ENCODE results near the gene VPS13C.

VPS13C gene

GRCh38 chr15:62104846-62105245, 44.6 kb upstream of the VPS13C start:
- no peak for DNase-seq (ENCODE audit: low read depth)
- H3K4me3 ChIP-seq (ENCODE audit: low read length), result no peak overlapping the region
- no peak for TF ChIP-seq CTCF (conservative IDR thresholded peaks at IDR 0.05; ENCODE audit: low read depth, low read length)

DNA sequence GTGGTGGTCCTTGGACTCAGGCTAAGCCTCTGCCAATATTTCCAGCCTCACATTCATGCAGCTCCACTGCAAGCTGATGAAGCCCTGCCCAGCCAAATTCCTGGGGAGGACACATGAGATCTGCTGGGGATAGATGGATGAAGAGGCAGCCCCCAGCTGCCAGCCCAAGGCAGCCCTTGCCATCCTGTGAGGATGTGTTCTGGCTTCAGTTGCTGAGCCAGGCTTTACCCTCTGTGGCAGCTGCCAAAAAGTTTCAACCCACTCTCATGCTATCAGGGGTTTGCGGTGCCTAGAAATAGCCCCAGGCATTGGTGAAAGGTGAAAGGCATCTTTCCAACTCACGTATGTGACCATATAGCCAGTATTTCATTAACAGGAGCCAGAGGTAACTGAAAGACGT, 44.2 kb upstream of the VPS13C start:
- H3K4me3 ChIP-seq (ENCODE audit: low read length), result no peak overlapping the region
- TF ChIP-seq CTCF (conservative IDR thresholded peaks at IDR 0.05; ENCODE audit: low read depth, low read length), result no peak
- DNase-seq (ENCODE audit: low read depth), result no peak

GRCh38 chr15:62103431-62103830, 43.2 kb upstream of the VPS13C start:
- DNase-seq (ENCODE audit: low read depth), result no peak
- no peak for TF ChIP-seq CTCF (conservative IDR thresholded peaks at IDR 0.05; ENCODE audit: low read depth, low read length)
- no peak overlapping the region for H3K4me3 ChIP-seq (ENCODE audit: low read length)

DNA sequence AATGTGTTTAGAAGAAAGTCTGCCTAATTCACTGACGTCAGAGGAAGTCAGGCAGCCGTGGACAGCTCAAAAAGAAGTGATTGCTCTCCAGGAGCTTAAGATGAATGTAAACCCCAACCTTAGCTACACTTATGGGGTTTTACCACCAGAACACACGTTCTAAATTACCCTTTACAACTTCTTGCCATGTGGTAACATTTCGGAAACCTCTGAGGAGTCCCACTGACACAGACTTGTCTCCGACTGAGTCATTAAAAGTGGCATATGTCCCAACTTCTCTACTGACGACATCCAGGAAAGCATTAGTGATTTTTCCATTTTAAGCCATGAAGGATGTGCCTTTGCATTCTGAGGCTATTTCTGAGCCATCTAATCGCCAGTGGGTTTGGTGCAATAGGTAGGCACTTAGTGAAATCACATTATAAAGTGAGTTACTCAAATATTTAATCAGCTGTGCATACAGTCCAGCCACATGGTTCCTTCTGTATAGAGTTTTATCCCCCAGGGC, 38.9 kb upstream of the VPS13C start:
- DNase-seq (ENCODE audit: low read depth), result no peak
- no peak overlapping the region for H3K4me3 ChIP-seq (ENCODE audit: low read length)
- no peak for TF ChIP-seq CTCF (conservative IDR thresholded peaks at IDR 0.05; ENCODE audit: low read depth, low read length)

GRCh38 chr15:62094388-62094787, 34.1 kb upstream of the VPS13C start:
- H3K4me3 ChIP-seq (ENCODE audit: low read length), result no peak overlapping the region
- no peak for TF ChIP-seq CTCF (conservative IDR thresholded peaks at IDR 0.05; ENCODE audit: low read depth, low read length)
- DNase-seq (ENCODE audit: low read depth), result no peak

GRCh38 chr15:62093809-62094208, 33.6 kb upstream of the VPS13C start:
- no peak overlapping the region for H3K4me3 ChIP-seq (ENCODE audit: low read length)
- TF ChIP-seq CTCF (conservative IDR thresholded peaks at IDR 0.05; ENCODE audit: low read depth, low read length), result no peak
- DNase-seq (ENCODE audit: low read depth), result no peak

DNA sequence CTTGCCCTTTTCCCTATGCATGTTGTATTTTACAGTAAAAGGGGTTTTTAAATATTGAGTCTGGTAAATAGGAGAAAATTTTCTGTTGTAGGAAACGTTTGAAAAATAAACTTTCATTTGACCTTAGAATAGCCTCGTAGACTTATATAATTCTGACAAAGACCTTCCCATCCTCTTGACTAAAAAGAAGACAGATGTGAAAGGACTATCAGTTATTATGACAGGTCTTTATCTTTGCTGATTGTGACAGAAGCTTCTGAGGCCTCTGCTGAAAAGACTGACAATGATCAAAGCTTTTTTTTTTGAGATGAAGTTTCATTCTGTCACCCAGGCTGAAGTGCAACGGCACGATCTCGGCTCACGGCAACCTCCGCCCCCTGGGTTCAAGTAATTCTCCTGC, 30.7 kb upstream of the VPS13C start:
- TF ChIP-seq CTCF (conservative IDR thresholded peaks at IDR 0.05; ENCODE audit: low read depth, low read length), result no peak
- H3K4me3 ChIP-seq (ENCODE audit: low read length), result no peak overlapping the region
- DNase-seq (ENCODE audit: low read depth), result no peak
